GM21528 (cell line): ENCODE data around the gene TK2.
"Not testable (repeated sequence)": the region's sequence is repeated elsewhere in the genome, so short reads cannot be mapped to it uniquely, and the experiment has no call there.

ENCODE experiments used
- ATAC-seq: cut with Tn5 transposase; IDR thresholded peaks from one replicate; pipeline ENCODE4 v1.9.1; 2021; ENCODE audit warnings: mild to moderate bottlenecking, moderate library complexity; ENCODE audit not compliant: unreplicated experiment, low FRiP score

The TK2 gene

GRCh38 chr16:66471716-66472393 lies 78.1 kb downstream of the TK2 start:
- no peak for ATAC-seq

GRCh38 chr16:66471264-66471663 lies 78.7 kb downstream of the TK2 start:
- ATAC-seq = no peak

GRCh38 chr16:66470556-66470955 lies 79.4 kb downstream of the TK2 start:
- no peak for ATAC-seq

- no peak for ATAC-seq
These were observed 79.9 kb downstream of the TK2 start for GRCh38 chr16:66469947-66470546.

- no peak for ATAC-seq
These were observed 80.5 kb downstream of the TK2 start for GRCh38 chr16:66469291-66469946.

GRCh38 chr16:66468321-66468965 lies 81.5 kb downstream of the TK2 start:
- no peak for ATAC-seq

GRCh38 chr16:66467611-66468010 lies 82.3 kb downstream of the TK2 start:
- ATAC-seq = no peak

- ATAC-seq = not testable (repeated sequence)
These were observed 83.3 kb downstream of the TK2 start for GRCh38 chr16:66466636-66467035.

GRCh38 chr16:66465946-66466345 lies 84.0 kb downstream of the TK2 start:
- not testable (repeated sequence) for ATAC-seq

- ATAC-seq = no peak
These were observed 87.0 kb downstream of the TK2 start for GRCh38 chr16:66462912-66463311.

GRCh38 chr16:66460703-66461102 lies 89.2 kb downstream of the TK2 start:
- ATAC-seq = no peak

GRCh38 chr16:66459878-66460277 lies 90.0 kb downstream of the TK2 start:
- no peak for ATAC-seq

- no peak for ATAC-seq
These were observed 91.1 kb downstream of the TK2 start for GRCh38 chr16:66458853-66459252.

GRCh38 chr16:66458292-66458691 lies 91.6 kb downstream of the TK2 start:
- no peak for ATAC-seq
